Right cardiac atrium (tissue), 5 donors: ENCODE results near the gene VSIG10L. TPM values are rescaled to one million over a fixed set of nuclear protein-coding genes. Genes with fewer than 3 reads are reported as not detected.
A peak's percentile ranks its signal among the peaks of the same experiment; 100 is the strongest.

ENCODE experiments used
- ATAC-seq, 2 donors: fragments of 200-7000 bp; cut with Tn5 transposase; one replicate each; pipeline versions ENCODE4 v1.8.0 to v1.9.1; 2020; ENCODE audit warnings: moderate library complexity in 2 of 2, mild to moderate bottlenecking in 1 of 2
- DNase-seq, 3 donors: peaks; one replicate each; pipeline ENCODE4 v3.0.0-alpha.2; 2020
- H3K27ac ChIP-seq: one replicate; pipeline ENCODE4 v1.5.1; 2013; ENCODE audit warnings: mild to moderate bottlenecking, low read length, control low read depth, moderate library complexity
- H3K27me3 ChIP-seq: one replicate; pipeline ENCODE4 v1.6.1; 2013; ENCODE audit not compliant: control insufficient read depth, insufficient read depth
- H3K4me1 ChIP-seq: one replicate; pipeline ENCODE4 v1.6.1; 2013; ENCODE audit warnings: low read length; ENCODE audit not compliant: control insufficient read depth, insufficient read depth
- H3K4me3 ChIP-seq: one replicate; pipeline ENCODE4 v1.5.1; 2013; ENCODE audit warnings: low read length, control low read depth
- H3K9me3 ChIP-seq: one replicate; pipeline ENCODE4 v1.6.1; 2013; ENCODE audit warnings: low read length; ENCODE audit not compliant: control insufficient read depth
- WGBS: extraction: QIAGEN DNeasy Blood & Tissue Kit; methylation state at CpG from one replicate; pipeline ENCODE4 v1.1.7; 2013; 5-methylcytosine and 5-hydroxymethylcytosine counted together
- intact Hi-C, 4 donors: fragments of 100-400 bp; cut with DNase I; formaldehyde crosslinking; loops; one replicate each; pipeline versions ENCODE4 v1.11.0 to v1.14.0; 2022 to 2023
- polyA plus RNA-seq: library from polyadenylated mRNA; stranded (reverse); fragments of 200-250 nt; gene quantifications from one replicate; pipeline ENCODE4 v1.2.3, GENCODE V29; 2013
- total RNA-seq, 4 donors: library from RNA; stranded (reverse); fragmentation: NEBNext Ultra II Directional; extraction: Animal tissue kit (Norgen Biotek cat#: 25700); gene quantifications; one replicate each; pipeline ENCODE4 v1.2.1, GENCODE V29; 2021
- donor health status: healthy with polysubstance abuse.
- donor health status: DM: no; HTN: yes; CAD: no.
- donor health status: DM: no; HTN: no; CAD: no.
- donor health status: DM: no; HTN: yes; CAD: no; lungs with severe emphysema.
- donor health status: DM: yes; HTN: yes; CAD: no.

VSIG10L gene
- total and polyA plus RNA-seq, 5 donors = 0.85 to 2.2 (median 1.9) TPM

DNA sequence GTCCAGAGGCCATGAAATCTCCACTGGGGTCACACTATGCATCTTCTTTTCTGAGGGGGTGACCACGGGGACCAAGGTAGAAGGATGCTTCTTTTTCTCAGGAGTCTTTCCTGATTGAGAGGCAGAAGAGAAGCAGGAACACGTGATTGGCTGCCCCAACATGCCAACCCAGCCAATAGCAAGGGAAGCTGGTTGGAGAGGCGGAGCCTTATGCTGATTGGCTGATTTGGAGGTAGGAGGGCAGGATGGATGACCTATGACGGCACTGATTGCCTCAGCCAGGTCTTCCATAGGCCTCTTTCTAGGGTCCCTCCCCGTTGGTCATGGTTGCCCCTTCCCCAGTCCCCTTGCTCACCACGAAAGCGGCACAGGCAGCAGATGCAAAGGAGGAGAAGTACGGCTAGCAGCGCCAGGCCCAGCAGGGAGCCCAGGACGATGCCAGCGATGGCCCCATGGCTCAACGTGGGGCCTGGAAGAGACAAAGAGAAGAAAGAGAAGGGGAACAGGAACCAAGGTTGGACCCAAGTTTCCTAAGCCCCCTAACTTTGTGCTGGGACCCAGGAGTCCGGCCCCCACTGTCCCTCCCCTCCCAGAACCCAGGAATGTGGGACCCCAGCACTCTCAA is 8.0 kb downstream of the VSIG10L start:
- WGBS = 90% methylated on average over 13 of the region's 13 CpGs
- no peak overlapping the region for H3K4me3 ChIP-seq
- peak in 1 of 3 donors; percentile 29 for DNase-seq
- no peak for ATAC-seq
- no peaks in the 10 kb centered on the region for H3K9me3 ChIP-seq
- H3K4me1 ChIP-seq = no peaks in the 10 kb centered on the region
- H3K27ac ChIP-seq = no peak overlapping the region
- intact Hi-C loops = loop anchor here in 1 of 4 donors (10.0 kb wide), 2 partner anchors 61 to 321 kb away; partner anchors contain the start of gene C19orf84
- H3K27me3 ChIP-seq = no peaks in the 10 kb centered on the region

DNA sequence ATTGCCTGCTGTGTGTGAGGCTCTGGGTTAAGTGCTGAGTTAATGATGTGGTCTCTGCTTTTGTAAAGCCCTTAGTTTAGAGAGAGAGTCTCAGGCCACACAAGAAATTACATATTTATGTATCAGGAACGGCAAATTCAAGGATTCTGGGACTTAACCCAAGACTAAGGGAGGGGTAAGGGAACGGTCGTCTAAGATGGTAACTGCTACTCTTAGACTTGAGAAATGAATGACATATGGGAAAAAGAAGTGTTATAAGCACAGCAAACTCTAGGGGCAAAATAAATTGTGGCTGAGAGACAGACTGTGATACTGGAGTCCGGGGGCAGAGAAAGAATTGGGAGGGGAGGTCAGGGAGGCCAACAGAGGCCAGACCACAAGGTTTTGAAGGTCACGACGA is 10.2 kb downstream of the VSIG10L start:
- 91% methylated on average over 6 of the region's 6 CpGs for WGBS
- intact Hi-C loops = loop anchor here in 1 of 4 donors (10.0 kb wide), 2 partner anchors 63 to 323 kb away; partner anchors contain the start of gene C19orf84

DNA sequence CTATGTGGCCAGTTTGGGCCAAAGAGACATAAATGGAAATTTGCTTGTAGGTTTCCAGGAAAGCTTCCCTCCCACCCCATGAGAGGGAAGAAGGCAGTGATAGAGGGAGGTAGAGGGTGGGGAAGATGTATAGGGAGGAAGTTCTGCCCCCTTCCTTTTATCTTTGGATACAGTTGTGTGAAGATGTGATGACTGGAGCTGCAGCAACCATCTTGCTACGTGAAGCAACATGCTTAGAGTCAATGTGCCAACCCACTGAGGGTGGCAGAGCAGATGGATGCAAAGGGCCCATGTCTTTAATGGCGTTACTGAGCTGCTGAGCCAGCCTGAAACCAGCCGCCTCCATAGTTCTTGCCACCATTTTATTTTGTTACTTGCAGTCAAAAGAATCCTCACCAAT is 10.7 kb downstream of the VSIG10L start:
- DNase-seq (no peak), ATAC-seq (no peak)
- Histone ChIP-seq H3K4me3 (no peak overlapping the region), H3K27me3 (no peaks in the 10 kb centered on the region), H3K4me1 (no peaks in the 10 kb centered on the region), H3K9me3 (no peaks in the 10 kb centered on the region), H3K27ac (no peak overlapping the region)
- WGBS = 74% methylated on average over 3 of the region's 3 CpGs
- intact Hi-C loops = loop anchor here in 1 of 4 donors (10.0 kb wide), 2 partner anchors 64 to 324 kb away; partner anchors contain the start of gene C19orf84

More for the DNA sequence above, 10.2 kb downstream of the VSIG10L start:
- Histone ChIP-seq H3K9me3 (no peaks in the 10 kb centered on the region), H3K4me3 (no peak overlapping the region), H3K4me1 (no peaks in the 10 kb centered on the region), H3K27me3 (no peaks in the 10 kb centered on the region), H3K27ac (no peak overlapping the region)
- ATAC-seq = no peak
- no peak for DNase-seq

DNA sequence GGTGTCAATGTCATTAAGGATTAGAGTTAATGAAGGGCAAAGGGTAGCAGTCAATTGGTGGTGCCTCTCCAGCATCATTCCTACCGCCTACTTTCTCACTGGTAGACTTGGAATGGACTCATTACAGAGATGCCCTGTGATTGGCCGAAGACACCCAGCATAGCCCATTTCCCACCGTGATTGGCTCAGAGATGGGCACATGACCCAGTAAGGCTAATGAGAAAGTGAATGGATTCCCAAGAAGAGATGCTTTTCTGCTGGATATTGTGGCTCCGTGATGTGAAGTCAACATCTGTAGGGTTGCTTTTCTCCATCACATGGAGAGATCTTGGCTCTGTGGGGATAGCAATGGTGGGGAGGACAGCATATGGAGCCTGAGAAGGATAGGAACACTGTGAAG is 11.6 kb downstream of the VSIG10L start:
- 95% methylated on average over 4 of the region's 4 CpGs for WGBS
- Histone ChIP-seq H3K27ac (no peak overlapping the region), H3K4me1 (no peaks in the 10 kb centered on the region), H3K27me3 (no peaks in the 10 kb centered on the region), H3K9me3 (no peaks in the 10 kb centered on the region), H3K4me3 (no peak overlapping the region)
- no peak for ATAC-seq
- intact Hi-C loops = loop anchor here in 1 of 4 donors (10.0 kb wide), 2 partner anchors 64 to 324 kb away; partner anchors contain the start of gene C19orf84
- DNase-seq = no peak

DNA sequence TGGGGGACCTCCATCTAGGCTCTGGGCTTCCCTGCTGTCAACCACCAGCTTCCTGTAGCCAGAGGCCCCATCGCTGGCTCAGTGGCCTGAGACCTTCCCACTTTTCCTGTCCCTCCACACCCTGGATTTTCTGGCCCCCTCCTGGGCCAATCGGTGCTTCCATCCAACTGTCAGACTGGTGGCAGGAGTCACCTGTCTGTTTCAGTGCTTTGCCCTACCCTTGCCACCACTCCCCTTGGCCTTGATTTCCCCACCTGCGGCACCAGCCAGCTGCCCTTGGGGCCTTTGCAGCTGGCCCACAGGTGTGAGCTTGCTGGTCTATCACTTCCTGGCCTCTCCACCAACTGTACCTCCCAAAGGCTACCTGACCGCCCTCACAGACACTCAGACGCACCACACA is 12.5 kb downstream of the VSIG10L start:
- no peak overlapping the region for H3K27ac ChIP-seq
- 91% methylated on average over 5 of the region's 5 CpGs for WGBS
- no peak overlapping the region for H3K4me3 ChIP-seq
- no peaks in the 10 kb centered on the region for H3K27me3 ChIP-seq
- H3K4me1 ChIP-seq = no peaks in the 10 kb centered on the region
- no peak for ATAC-seq
- DNase-seq = peak in 1 of 3 donors; percentile 30
- intact Hi-C loops = no loop called here
- H3K9me3 ChIP-seq = no peaks in the 10 kb centered on the region

DNA sequence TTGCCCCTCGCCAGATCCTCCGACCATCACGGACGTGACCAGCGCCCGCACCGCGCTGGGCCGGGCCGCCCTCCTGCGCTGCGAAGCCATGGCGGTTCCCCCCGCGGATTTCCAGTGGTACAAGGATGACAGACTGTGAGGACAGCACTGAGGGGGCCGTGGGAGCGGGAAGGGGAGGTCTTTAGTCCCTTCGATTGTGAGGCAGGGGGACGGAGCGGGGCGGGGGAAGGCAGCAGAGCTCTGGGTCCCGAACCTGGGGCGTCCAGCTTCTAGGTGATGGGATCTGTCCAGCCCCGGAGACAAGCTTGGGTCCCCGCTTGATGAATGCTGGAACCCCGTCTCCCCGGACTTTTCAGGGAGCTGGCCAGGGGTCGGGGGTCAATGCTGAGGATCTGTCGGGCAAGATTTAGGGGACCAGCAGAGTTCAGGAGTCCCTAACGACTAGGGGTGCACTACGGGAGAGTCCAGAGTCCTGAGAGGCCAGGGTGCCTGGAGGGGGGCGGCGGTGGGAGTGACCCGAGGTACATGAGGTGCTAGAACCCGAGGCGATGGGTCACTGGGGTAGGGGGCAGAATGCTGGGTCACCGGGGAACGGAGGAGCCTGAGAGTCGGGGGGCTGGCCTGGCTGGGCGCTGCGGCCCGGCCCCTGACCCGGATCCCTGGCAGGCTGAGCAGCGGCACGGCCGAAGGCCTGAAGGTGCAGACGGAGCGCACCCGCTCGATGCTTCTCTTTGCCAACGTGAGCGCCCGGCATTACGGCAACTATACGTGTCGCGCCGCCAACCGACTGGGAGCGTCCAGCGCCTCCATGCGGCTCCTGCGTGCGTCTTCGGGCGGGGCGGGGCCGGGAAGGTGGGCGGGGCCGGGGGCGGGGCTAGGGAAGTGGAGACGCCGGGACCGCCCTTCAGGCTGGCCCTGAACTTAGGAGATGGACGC is 14.6 kb downstream of the VSIG10L start:
- no peaks in the 10 kb centered on the region for H3K9me3 ChIP-seq
- H3K27ac ChIP-seq = no peak overlapping the region
- H3K27me3 ChIP-seq = no peaks in the 10 kb centered on the region
- WGBS = 3% methylated on average over 75 of the region's 75 CpGs
- no peaks in the 10 kb centered on the region for H3K4me1 ChIP-seq
- intact Hi-C loops = no loop called here
- peak; percentile 64 to 80 (median 78) for DNase-seq
- peak; percentile 52 to 84 for ATAC-seq
- peak overlapping the region; percentile 10 for H3K4me3 ChIP-seq

DNA sequence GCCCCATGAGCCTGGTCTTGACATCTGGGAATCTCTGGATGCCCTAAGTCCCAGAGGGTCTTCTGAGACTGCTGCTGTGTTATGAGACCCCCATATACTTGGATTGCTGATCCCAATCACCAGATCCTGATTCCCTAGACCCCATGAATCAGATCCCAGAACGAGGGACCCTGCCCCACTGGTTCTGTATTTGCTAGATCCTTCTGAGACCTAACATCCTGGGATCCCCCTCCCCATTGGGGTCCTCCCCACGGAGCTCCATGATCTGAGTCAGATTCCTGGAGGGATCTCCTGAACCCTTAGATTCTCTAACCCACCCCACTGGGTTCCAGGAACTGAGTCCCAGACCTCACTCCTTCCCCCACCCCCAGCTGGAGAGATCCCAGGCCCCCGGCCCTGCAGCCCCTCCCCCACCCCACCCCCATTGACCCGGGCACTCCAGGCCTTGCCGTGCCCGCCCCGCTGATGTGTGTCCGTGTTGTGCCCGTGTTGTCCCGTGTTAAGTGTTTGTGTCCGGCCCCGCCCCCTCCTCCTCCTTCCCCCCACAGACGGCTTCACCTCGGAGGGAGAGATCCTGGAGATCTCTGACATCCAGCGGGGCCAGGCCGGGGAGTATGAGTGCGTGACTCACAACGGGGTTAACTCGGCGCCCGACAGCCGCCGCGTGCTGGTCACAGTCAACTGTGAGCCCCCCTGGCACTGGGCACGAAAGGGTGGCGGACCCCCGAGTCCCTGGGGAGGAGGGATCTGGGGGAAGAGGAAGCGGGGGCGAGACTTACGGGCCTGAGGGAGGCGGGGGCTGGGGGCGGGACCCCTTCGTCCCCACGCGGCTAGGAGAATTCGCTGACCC is 15.5 kb downstream of the VSIG10L start:
- Histone ChIP-seq H3K27me3 (no peaks in the 10 kb centered on the region), H3K4me1 (no peaks in the 10 kb centered on the region), H3K27ac (no peak overlapping the region), H3K9me3 (no peaks in the 10 kb centered on the region), H3K4me3 (no peak overlapping the region)
- 16% methylated on average over 36 of the region's 36 CpGs for WGBS
- DNase-seq (peak in 1 of 3 donors; percentile 40), ATAC-seq (no peak)
- intact Hi-C loops = no loop called here

DNA sequence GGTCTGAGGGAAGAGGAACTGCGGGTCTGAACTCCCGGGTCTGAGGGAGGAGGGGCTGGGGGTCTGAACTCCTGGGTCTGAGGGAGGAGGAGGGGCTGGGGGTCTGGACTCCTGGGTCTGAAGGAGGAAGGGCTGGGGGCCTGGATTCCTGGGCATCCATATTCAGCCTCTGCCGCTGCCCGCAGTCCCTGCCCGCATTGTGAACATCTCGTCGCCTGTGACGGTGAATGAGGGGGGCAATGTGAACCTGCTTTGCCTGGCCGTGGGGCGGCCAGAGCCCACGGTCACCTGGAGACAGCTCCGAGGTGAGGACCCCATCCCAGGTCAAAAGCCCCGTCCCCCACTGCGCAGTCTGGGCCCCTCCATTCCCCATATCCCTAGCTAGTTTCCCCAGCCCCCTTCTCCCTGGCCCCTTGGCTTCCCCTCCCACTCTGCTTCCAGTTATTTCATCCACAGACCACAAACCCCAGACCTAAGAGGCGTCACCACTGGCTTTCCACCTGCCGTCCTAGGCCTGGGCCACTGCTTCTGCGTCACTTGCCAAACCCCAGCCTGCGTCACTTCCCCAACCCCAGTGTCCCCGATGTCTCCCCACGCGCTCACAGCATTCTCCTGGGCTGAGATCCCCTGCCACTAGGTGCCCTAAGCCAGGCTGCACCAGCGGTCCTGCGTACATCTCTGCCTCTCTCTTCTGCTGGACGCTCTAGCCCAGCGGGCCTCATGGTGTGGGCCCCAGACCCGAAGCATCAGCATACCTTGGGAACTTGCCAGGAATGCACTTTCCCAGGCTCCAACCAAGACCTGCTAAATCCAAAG is 16.6 kb downstream of the VSIG10L start:
- Histone ChIP-seq H3K4me3 (no peak overlapping the region), H3K27ac (no peak overlapping the region), H3K4me1 (no peaks in the 10 kb centered on the region), H3K27me3 (no peaks in the 10 kb centered on the region), H3K9me3 (no peaks in the 10 kb centered on the region)
- intact Hi-C loops = no loop called here
- 72% methylated on average over 26 of the region's 26 CpGs for WGBS
- ATAC-seq (no peak), DNase-seq (no peak)

DNA sequence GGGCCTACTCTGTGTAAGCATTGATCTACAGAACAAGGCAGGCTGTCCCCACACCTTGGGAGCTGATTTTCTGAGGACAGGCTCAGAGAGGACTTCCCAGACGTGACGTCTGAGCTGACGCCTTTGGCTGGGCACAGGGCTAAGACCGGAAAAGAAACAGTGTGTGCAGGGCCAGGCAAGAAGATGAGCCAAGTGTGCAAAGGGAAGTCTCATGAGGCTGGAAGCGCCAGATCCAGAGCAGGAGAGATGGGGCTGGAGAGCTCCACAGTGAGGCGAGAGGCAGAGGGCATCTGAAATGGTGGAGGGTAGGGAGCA is 17.8 kb downstream of the VSIG10L start:
- Histone ChIP-seq H3K27ac (no peak overlapping the region), H3K9me3 (no peaks in the 10 kb centered on the region), H3K4me3 (no peak overlapping the region), H3K27me3 (no peaks in the 10 kb centered on the region), H3K4me1 (no peaks in the 10 kb centered on the region)
- intact Hi-C loops = no loop called here
- ATAC-seq (peak in 1 of 2 donors; percentile 18), DNase-seq (no peak)
- 59% methylated on average over 6 of the region's 6 CpGs for WGBS

DNA sequence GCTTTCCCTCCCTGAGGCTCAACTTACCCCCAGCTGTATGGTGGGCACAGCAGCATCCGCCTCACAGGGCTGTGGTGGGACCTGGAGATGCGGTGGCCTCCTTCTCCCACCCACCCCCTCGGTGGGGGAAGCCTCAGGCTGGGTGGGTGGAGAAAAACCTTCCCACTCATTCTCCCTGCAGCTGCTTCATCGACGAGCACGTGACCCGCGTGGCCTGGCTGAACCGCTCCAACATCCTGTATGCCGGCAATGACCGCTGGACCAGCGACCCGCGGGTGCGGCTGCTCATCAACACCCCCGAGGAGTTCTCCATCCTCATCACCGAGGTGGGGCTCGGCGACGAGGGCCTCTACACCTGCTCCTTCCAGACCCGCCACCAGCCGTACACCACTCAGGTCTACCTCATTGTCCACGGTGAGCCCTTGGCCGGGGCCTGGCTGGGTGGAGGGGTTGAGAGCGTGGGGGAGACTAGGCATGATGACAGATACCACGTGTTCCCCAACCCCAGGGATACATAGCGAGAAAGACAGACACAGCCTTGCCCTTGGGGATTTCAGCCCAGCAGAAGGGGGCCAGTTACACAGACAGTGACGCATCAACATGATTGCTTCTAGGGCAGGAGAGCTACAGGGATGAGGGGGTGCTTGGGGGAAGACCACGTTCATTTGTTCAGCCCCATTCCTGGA is 18.3 kb downstream of the VSIG10L start:
- intact Hi-C loops = no loop called here
- no peak for DNase-seq
- ATAC-seq = no peak
- Histone ChIP-seq H3K4me1 (no peaks in the 10 kb centered on the region), H3K9me3 (no peaks in the 10 kb centered on the region), H3K27me3 (no peaks in the 10 kb centered on the region), H3K27ac (no peak overlapping the region), H3K4me3 (no peak overlapping the region)
- WGBS = 76% methylated on average over 29 of the region's 29 CpGs
